Upper lobe of right lung (tissue), 1 donor: Measurements from ENCODE around the gene CTXND1. TPM values are rescaled to one million over a fixed set of nuclear protein-coding genes. Genes with fewer than 3 reads are reported as not detected.

Experiments used
- ATAC-seq: fragments of 200-7000 bp; cut with Tn5 transposase; one replicate; pipeline ENCODE4 v1.9.1; 2020; ENCODE audit warnings: mild to moderate bottlenecking, moderate library complexity
- DNase-seq: peaks from one replicate; pipeline ENCODE4 v3.0.0-alpha.2; 2020
- H3K27ac ChIP-seq: fragments of 200-600 bp; one replicate; pipeline ENCODE4 v1.8.0; 2022
- H3K27me3 ChIP-seq: fragments of 200-600 bp; one replicate; pipeline ENCODE4 v1.8.0; 2022; ENCODE audit warnings: mild to moderate bottlenecking
- H3K36me3 ChIP-seq: fragments of 200-600 bp; one replicate; pipeline ENCODE4 v1.8.0; 2022
- H3K4me1 ChIP-seq: fragments of 200-600 bp; one replicate; pipeline ENCODE4 v1.8.0; 2022
- H3K4me3 ChIP-seq: fragments of 200-600 bp; one replicate; pipeline ENCODE4 v1.8.0; 2022; ENCODE audit warnings: mild to moderate bottlenecking
- H3K9me3 ChIP-seq: fragments of 200-600 bp; one replicate; pipeline ENCODE4 v1.8.0; 2022
- CTCF ChIP-seq: fragments of 200-600 bp; IDR thresholded peaks from one replicate; pipeline ENCODE4 v1.8.0; 2022; ENCODE audit warnings: antibody characterized with exemption
- intact Hi-C: fragments of 100-400 bp; cut with DNase I; formaldehyde crosslinking; loops from one replicate; pipeline ENCODE4 v1.11.0; 2022
- total RNA-seq: library from RNA; stranded (reverse); fragmentation: NEBNext Ultra II Directional; extraction: Animal tissue kit (Norgen Biotek cat#: 25700); gene quantifications from one replicate; pipeline ENCODE4 v1.2.1, GENCODE V29; 2021
- donor health status: DM: no; HTN: yes; CAD: no; lungs with severe emphysema.

The CTXND1 gene
- total RNA-seq, 1 donor from 2014 or later = 1.9 TPM

GRCh38 chr15:80204231-80204630 is 47.8 kb downstream of the CTXND1 start:
- Histone ChIP-seq H3K27ac (no peak overlapping the region), H3K36me3 (no peaks in the 10 kb centered on the region), H3K9me3 (no peaks in the 10 kb centered on the region), H3K27me3 (no peaks in the 10 kb centered on the region), H3K4me3 (no peak overlapping the region), H3K4me1 (peaks cover 7% of the 10 kb centered on the region)
- intact Hi-C loops = no loop called here
- no peak for ATAC-seq
- DNase-seq = no peak
- TF ChIP-seq CTCF = no peak

GRCh38 chr15:80203361-80203885 is 48.6 kb downstream of the CTXND1 start:
- no peaks in the 10 kb centered on the region for H3K36me3 ChIP-seq
- peaks cover 1% of the 10 kb centered on the region for H3K4me1 ChIP-seq
- H3K27me3 ChIP-seq = no peaks in the 10 kb centered on the region
- ATAC-seq (no peak), DNase-seq (no peak)
- H3K9me3 ChIP-seq = no peaks in the 10 kb centered on the region
- H3K27ac ChIP-seq = no peak overlapping the region
- no peak overlapping the region for H3K4me3 ChIP-seq
- intact Hi-C loops = no loop called here
- TF ChIP-seq CTCF = no peak

GRCh38 chr15:80202641-80203360 is 49.2 kb downstream of the CTXND1 start:
- H3K4me1 ChIP-seq = no peaks in the 10 kb centered on the region
- H3K36me3 ChIP-seq = no peaks in the 10 kb centered on the region
- DNase-seq = no peak
- no peak overlapping the region for H3K27ac ChIP-seq
- TF ChIP-seq CTCF = no peak
- no peaks in the 10 kb centered on the region for H3K27me3 ChIP-seq
- H3K9me3 ChIP-seq = no peaks in the 10 kb centered on the region
- no peak overlapping the region for H3K4me3 ChIP-seq
- no peak for ATAC-seq
- intact Hi-C loops = no loop called here

- Histone ChIP-seq H3K27ac (no peak overlapping the region), H3K36me3 (no peaks in the 10 kb centered on the region), H3K4me1 (no peaks in the 10 kb centered on the region), H3K27me3 (no peaks in the 10 kb centered on the region), H3K4me3 (no peak overlapping the region), H3K9me3 (no peaks in the 10 kb centered on the region)
- no peak for TF ChIP-seq CTCF
- no peak for DNase-seq
- ATAC-seq = peak; percentile 16
- intact Hi-C loops = no loop called here
Measured at GRCh38 chr15:80202016-80202315, 50.0 kb downstream of the CTXND1 start.

GRCh38 chr15:80201256-80202015 is 50.6 kb downstream of the CTXND1 start:
- Histone ChIP-seq H3K27me3 (no peaks in the 10 kb centered on the region), H3K36me3 (no peaks in the 10 kb centered on the region), H3K4me3 (no peak overlapping the region), H3K27ac (no peak overlapping the region), H3K9me3 (no peaks in the 10 kb centered on the region), H3K4me1 (no peaks in the 10 kb centered on the region)
- no peak for TF ChIP-seq CTCF
- DNase-seq = no peak
- intact Hi-C loops = no loop called here
- ATAC-seq = no peak
